ENCODE measurements around the gene NTN1.

DNA sequence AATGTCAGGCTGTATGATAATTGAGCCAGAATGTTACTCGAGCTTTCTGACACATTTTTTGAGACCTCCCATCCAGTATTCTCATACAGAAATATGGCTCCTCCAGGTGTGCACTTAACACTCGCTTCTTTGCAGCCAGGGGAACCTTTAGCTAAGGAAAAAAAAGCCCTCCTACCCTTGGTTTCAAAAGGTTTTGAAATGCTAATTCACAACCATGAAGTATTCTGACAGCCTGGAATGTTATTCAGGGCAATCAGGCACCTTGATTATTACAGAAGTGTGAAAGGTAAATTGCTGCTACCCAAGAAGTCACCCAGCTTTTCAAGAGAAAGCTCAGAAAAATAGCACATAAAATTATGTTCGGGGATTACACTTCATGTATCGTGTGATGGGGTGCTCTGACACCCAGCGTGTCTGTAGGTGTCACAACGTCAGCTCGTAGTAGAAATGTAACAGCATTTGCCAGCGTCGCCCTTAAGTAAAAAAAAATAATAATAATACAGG is 41.1 kb downstream of the NTN1 start:
- TF ChIP-seq, protein P1, sequence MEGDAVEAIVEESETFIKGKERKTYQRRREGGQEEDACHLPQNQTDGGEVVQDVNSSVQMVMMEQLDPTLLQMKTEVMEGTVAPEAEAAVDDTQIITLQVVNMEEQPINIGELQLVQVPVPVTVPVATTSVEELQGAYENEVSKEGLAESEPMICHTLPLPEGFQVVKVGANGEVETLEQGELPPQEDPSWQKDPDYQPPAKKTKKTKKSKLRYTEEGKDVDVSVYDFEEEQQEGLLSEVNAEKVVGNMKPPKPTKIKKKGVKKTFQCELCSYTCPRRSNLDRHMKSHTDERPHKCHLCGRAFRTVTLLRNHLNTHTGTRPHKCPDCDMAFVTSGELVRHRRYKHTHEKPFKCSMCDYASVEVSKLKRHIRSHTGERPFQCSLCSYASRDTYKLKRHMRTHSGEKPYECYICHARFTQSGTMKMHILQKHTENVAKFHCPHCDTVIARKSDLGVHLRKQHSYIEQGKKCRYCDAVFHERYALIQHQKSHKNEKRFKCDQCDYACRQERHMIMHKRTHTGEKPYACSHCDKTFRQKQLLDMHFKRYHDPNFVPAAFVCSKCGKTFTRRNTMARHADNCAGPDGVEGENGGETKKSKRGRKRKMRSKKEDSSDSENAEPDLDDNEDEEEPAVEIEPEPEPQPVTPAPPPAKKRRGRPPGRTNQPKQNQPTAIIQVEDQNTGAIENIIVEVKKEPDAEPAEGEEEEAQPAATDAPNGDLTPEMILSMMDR (IDR thresholded peaks at IDR 0.05), result no peak
- TF ChIP-seq POLR2A (IDR thresholded peaks at IDR 0.05) (no peak), EP300 (IDR thresholded peaks at IDR 0.05; ENCODE audit: low read depth) (no peak)
